PC-3 (cell line): ENCODE results near the gene SV2C.

Source experiments
- EZH2 ChIP-seq: fragments of 300-600 bp; sonication (generic); IDR thresholded peaks from one replicate; pipeline ENCODE4 v1.6.1; 2017; ENCODE audit warnings: antibody characterized with exemption, mild to moderate bottlenecking, low read length; ENCODE audit not compliant: unreplicated experiment
- EZH2phosphoT487 ChIP-seq: fragments of 300-600 bp; sonication (generic); IDR thresholded peaks from 2 replicates; pipeline ENCODE4 v1.6.1; 2018; ENCODE audit warnings: mild to moderate bottlenecking, antibody characterized with exemption, low read length, borderline replicate concordance
- TF ChIP-seq, protein P1 (sequence below): fragments of 300-600 bp; sonication (generic); conservative IDR thresholded peaks from 2 replicates; pipeline ENCODE4 v1.5.1; 2017; ENCODE audit warnings: antibody characterized with exemption, low read depth, mild to moderate bottlenecking, low read length

DNA sequence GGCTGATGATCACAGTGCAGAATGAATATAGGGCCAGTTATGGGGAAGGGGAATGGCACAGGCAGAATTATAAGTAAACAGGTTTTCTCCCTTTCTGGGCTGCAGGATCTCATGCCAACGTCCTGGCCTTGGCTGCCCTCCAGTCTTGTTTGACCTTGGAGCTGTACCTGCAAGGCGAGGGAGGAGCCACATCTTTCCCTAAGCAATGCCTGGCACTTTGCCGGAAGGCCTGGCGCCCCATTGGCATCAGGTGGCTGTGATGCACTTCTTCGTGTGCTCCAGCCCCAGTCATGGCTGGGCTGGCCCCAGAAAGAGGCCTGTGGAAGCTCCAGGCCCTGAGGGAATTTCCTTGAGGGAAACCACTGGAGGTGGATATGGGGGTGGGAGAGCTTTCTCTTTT lies 303.2 kb downstream of the SV2C start:
- TF ChIP-seq, protein P1, sequence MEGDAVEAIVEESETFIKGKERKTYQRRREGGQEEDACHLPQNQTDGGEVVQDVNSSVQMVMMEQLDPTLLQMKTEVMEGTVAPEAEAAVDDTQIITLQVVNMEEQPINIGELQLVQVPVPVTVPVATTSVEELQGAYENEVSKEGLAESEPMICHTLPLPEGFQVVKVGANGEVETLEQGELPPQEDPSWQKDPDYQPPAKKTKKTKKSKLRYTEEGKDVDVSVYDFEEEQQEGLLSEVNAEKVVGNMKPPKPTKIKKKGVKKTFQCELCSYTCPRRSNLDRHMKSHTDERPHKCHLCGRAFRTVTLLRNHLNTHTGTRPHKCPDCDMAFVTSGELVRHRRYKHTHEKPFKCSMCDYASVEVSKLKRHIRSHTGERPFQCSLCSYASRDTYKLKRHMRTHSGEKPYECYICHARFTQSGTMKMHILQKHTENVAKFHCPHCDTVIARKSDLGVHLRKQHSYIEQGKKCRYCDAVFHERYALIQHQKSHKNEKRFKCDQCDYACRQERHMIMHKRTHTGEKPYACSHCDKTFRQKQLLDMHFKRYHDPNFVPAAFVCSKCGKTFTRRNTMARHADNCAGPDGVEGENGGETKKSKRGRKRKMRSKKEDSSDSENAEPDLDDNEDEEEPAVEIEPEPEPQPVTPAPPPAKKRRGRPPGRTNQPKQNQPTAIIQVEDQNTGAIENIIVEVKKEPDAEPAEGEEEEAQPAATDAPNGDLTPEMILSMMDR = no peak
- TF ChIP-seq EZH2 (no peak), EZH2phosphoT487 (no peak)
